ENCODE results near the gene ARL4A.
"Not testable (repeated sequence)": the region's sequence is repeated elsewhere in the genome, so short reads cannot be mapped to it uniquely, and the experiment has no call there.

- TF ChIP-seq EP300, CTCF, POLR2A, POLR2AphosphoS5 (IDR thresholded peaks at IDR 0.05): not testable (repeated sequence)
These were observed 27.0 kb upstream of the ARL4A start for GRCh38 chr7:12660423-12660822.
